ENCODE results near the gene PACC1.

PACC1 gene

GRCh38 chr1:212437179-212437798 lies 22.6 kb upstream of the PACC1 start:
- DNase-seq (ENCODE audit: low read depth), result no peak

- DNase-seq (ENCODE audit: low read depth), result no peak
Observed at GRCh38 chr1:212434992-212435391, 20.3 kb upstream of the PACC1 start.

GRCh38 chr1:212433577-212434462 lies 19.1 kb upstream of the PACC1 start:
- no peak for DNase-seq (ENCODE audit: low read depth)

- peak; percentile 58 for DNase-seq (ENCODE audit: low read depth)
Observed at GRCh38 chr1:212432661-212433576, 18.2 kb upstream of the PACC1 start, which contains the start of gene NENF. Gene NENF, plus strand, starts transcription at chr1:212432920. Its CDS starts 24 bp downstream, at chr1:212432944.

- no peak for DNase-seq (ENCODE audit: low read depth)
Observed at GRCh38 chr1:212432272-212432660, 17.6 kb upstream of the PACC1 start.

GRCh38 chr1:212431644-212432043 lies 17.0 kb upstream of the PACC1 start:
- no peak for DNase-seq (ENCODE audit: low read depth)

- no peak for DNase-seq (ENCODE audit: low read depth)
Observed at GRCh38 chr1:212430955-212431394, 16.3 kb upstream of the PACC1 start.

GRCh38 chr1:212430416-212430815 lies 15.7 kb upstream of the PACC1 start:
- no peak for DNase-seq (ENCODE audit: low read depth)

GRCh38 chr1:212428496-212428895 lies 13.8 kb upstream of the PACC1 start:
- no peak for DNase-seq (ENCODE audit: low read depth)

GRCh38 chr1:212423879-212424278 lies 9.2 kb upstream of the PACC1 start:
- DNase-seq (ENCODE audit: low read depth), result no peak

GRCh38 chr1:212421165-212421564 lies 6.5 kb upstream of the PACC1 start:
- no peak for DNase-seq (ENCODE audit: low read depth)

GRCh38 chr1:212415107-212415841 lies 588 bp upstream of the PACC1 start:
- DNase-seq (ENCODE audit: low read depth), result no peak

- no peak for DNase-seq (ENCODE audit: low read depth)
Observed at GRCh38 chr1:212413902-212414327, 771 bp downstream of the PACC1 start.

GRCh38 chr1:212412374-212412773 lies 2.3 kb downstream of the PACC1 start:
- DNase-seq (ENCODE audit: low read depth), result no peak

GRCh38 chr1:212410231-212410820 lies 4.4 kb downstream of the PACC1 start:
- DNase-seq (ENCODE audit: low read depth), result no peak

GRCh38 chr1:212402666-212403321 lies 11.9 kb downstream of the PACC1 start:
- no peak for DNase-seq (ENCODE audit: low read depth)

- DNase-seq (ENCODE audit: low read depth), result no peak
Observed at GRCh38 chr1:212401838-212402582, 12.7 kb downstream of the PACC1 start.

GRCh38 chr1:212401042-212401441 lies 13.6 kb downstream of the PACC1 start:
- no peak for DNase-seq (ENCODE audit: low read depth)

GRCh38 chr1:212397171-212397570 lies 17.5 kb downstream of the PACC1 start:
- DNase-seq (ENCODE audit: low read depth), result no peak

- no peak for DNase-seq (ENCODE audit: low read depth)
Observed at GRCh38 chr1:212396638-212397037, 18.0 kb downstream of the PACC1 start.

Data from GM04504 (cell line).